ENCODE measurements around the gene ZSCAN10.

Gene ZSCAN10

DNA sequence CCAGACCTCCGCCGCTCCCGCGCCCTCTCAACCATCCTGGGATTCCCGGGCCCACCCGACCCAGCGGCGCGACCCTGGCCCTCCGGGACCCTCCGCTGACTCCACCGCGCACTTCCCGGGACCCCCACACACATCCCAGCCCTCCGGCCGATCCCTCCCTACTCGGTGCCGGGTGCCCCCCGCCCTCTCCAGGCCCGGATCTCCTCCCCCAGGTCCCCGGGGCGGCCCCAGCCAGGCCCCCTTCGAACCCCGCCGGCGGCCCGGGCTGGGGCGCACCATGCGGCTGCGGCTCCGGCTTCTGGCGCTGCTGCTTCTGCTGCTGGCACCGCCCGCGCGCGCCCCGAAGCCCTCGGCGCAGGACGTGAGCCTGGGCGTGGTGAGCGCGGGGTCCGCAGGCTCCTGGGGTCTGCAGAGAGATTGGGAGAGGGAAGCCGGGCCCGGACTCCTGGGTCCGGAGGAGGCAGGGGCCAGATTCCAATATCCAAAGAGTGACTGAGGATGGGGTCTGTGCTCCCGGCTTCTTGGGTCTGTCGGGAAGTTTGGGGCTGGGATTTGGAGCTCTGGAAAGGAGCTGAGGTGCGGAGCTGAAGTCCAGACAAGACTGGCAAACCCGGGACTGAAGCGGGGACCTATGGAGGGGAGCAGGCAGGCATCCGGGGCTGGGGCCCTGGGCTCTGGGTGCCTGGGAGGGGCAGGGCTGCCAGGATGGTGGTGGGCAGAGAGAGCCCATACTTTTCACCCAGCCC lies 52.3 kb downstream of the ZSCAN10 start:
- no peak for DNase-seq (ENCODE audit: low read depth in 2 of 2)

DNA sequence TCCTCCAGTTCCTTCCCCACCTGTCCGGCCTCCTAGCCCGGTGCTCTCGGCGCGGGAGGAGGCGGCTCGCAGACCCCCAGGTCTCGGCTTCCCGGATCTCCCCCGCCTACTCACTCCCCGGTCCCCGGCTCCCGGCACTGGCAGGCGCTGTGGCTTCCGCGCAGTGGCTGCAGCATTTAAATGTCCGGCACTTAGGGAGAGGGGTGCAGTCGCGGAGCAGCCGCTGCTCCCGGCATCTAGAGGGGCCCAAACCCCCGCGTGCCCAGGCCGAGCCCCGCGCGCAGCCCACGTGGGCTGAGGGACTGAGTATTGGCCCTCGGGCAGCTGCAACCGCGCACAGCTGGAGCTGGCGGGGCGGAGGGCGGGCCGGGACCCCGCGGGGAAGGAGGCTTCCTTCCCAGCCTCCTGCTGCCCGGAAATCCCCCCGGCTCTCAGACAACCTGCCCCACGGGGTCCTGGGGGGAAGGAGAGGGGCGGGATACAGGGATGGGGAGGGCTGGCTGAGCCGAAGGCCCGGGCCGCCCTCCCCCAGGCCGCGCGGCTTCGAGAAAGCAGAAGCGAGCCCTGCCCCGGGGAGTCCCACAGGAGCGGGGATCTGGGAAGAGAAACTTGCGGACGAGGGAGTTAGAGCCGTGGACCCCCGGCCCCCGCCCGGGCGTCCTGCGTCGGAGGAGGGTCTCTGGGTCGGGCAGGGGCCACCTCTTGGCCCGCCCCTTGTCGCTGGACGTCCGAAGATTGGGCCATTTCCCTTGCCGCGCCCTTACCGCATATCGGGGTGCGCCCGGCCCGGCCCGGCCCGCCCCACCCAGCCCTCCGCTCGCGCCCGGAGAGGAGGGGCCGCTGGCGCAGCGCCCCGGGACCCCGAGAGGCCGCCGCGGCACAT lies 53.1 kb downstream of the ZSCAN10 start, which contains the start of gene MMP25:
TSS of gene MMP25 (plus strand) at position 804 of the 883 bp plus-strand sequence. CDS start 357 bp downstream, outside the sequence.
- no peak for DNase-seq (ENCODE audit: low read depth in 2 of 2)

DNA sequence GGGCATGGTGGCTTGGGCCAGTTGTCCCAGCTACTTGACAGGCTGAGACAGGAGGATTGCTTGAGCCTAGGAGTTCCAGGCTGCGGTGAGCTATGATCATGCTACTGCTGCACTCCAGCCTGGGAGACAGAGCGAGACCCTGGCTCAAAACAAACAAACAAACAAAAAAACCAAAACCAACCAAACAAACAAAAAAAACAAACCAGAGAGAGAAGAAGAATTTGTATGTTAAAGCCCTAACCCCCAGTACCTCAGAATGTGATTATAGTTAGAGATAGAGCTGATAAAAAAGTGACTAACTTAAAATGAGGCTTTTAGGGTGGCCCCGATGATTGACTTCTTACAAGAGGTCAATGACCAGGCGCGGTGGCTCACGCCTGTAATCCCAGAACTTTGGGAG lies 54.4 kb downstream of the ZSCAN10 start:
- DNase-seq (ENCODE audit: low read depth in 2 of 2): no peak

DNA sequence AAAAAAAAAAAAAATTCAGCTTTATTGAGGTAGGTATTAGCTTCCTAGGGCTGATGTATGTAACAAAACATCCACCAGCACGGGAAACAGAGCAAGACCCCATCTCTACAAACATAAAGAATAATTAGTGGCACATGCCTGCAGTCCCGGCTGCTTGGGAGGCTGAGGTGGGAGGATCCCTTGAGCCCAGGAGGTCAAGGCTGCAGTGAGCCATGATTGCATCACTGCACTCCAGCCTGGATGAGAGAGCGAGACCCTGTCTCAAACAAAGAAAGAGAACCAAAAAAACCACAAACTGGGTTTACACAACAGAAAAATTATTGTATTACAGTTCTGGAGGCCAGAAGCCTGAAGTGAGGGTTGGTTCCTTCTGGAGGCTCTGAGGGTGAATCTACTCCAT lies 56.7 kb downstream of the ZSCAN10 start:
- DNase-seq (ENCODE audit: low read depth in 2 of 2): no peak

DNA sequence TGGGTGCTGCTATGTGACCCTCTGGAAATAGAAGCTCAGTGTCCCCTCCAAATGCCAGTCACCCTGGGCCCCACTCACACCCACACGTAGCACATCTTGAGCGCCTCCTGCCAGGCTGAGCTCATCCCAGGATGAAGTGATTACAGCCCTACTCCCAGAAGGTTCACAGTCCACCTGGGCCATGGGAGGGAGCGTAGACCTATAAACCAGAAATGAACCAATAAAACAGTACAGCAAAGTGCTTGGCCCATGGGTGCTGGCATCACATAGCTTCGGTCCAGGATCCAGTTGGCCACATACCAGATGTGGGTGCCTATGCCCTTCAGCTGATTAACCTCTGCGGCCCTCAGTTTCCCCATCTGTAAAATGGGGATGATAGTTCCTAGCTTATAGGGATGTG lies 60.2 kb downstream of the ZSCAN10 start:
- no peak for DNase-seq (ENCODE audit: low read depth in 2 of 2)
